Endodermal cell (in vitro differentiated cells): ENCODE data around the gene BBOX1. TPM values are rescaled to one million over a fixed set of nuclear protein-coding genes. Genes with fewer than 3 reads are reported as not detected.

Experiments
- DNase-seq: peaks from one replicate; pipeline ENCODE4 v3.0.0-alpha.2; 2017
- H3K27ac ChIP-seq: 2 replicates; pipeline ENCODE4 v1.5.1; 2013; ENCODE audit warnings: mild to moderate bottlenecking, low read depth, low read length, moderate library complexity
- H3K27me3 ChIP-seq: 2 replicates; pipeline ENCODE4 v1.6.1; 2013; ENCODE audit warnings: mild to moderate bottlenecking, low read length, moderate library complexity; ENCODE audit not compliant: insufficient read depth, control insufficient read depth, poor library complexity, severe bottlenecking
- H3K36me3 ChIP-seq: 2 replicates; pipeline ENCODE4 v1.7.0; 2013; ENCODE audit warnings: mild to moderate bottlenecking, low read length, moderate library complexity; ENCODE audit not compliant: control insufficient read depth, insufficient read depth
- H3K4me1 ChIP-seq: one replicate; pipeline ENCODE4 v1.7.0; 2013; ENCODE audit warnings: low read length; ENCODE audit not compliant: control insufficient read depth, insufficient read depth
- H3K4me3 ChIP-seq: 2 replicates; pipeline ENCODE4 v1.5.1; 2013; ENCODE audit warnings: mild to moderate bottlenecking, low read length, moderate library complexity
- H3K9ac ChIP-seq: 2 replicates; pipeline ENCODE4 v1.6.1; 2013; ENCODE audit warnings: mild to moderate bottlenecking, low read length, moderate library complexity; ENCODE audit not compliant: poor library complexity, severe bottlenecking; ENCODE audit errors: extremely low read depth
- H3K9me3 ChIP-seq: 2 replicates; pipeline ENCODE4 v1.6.1; 2013; ENCODE audit warnings: mild to moderate bottlenecking, low read length, moderate library complexity; ENCODE audit not compliant: control insufficient read depth
- H3K27ac Mint-ChIP-seq: 2 replicates; pipeline ENCODE4 v1.8.0; 2020; ENCODE audit warnings: mixed read lengths
- H3K27me3 Mint-ChIP-seq: 2 replicates; pipeline ENCODE4 v1.8.0; 2021; ENCODE audit warnings: mild to moderate bottlenecking, mixed read lengths; ENCODE audit not compliant: insufficient read depth
- H3K36me3 Mint-ChIP-seq: 2 replicates; pipeline ENCODE4 v1.8.0; 2020; ENCODE audit warnings: low read depth, mixed read lengths
- H3K4me1 Mint-ChIP-seq: 2 replicates; pipeline ENCODE4 v1.8.0; 2020; ENCODE audit warnings: mixed read lengths
- H3K4me3 Mint-ChIP-seq: 2 replicates; pipeline ENCODE4 v1.8.0; 2020; ENCODE audit warnings: mild to moderate bottlenecking, moderate library complexity, mixed read lengths
- H3K9me3 Mint-ChIP-seq: 2 replicates; pipeline ENCODE4 v1.8.0; 2020; ENCODE audit warnings: mild to moderate bottlenecking, mixed read lengths
- WGBS, 2 experiments: methylation state at CpG; one replicate each; pipeline versions ENCODE4 v1.1.5 to v1.1.7; 2013; ENCODE audit warnings: missing lambda C conversion rate in 2 of 2, mixed read lengths in 1 of 2; ENCODE audit not compliant: insufficient coverage in 1 of 2, insufficient read length in 1 of 2; 5-methylcytosine and 5-hydroxymethylcytosine counted together
- total RNA-seq, 2 donors: library from RNA; stranded (reverse); fragmentation: NEBNext Ultra II Directional in 1 of 2; extraction: Animal tissue kit (Norgen Biotek cat#: 25700) in 1 of 2; gene quantifications; 2 replicates in 1 of 2; 3 replicates in 1 of 2; pipeline ENCODE4 v1.2.1, GENCODE V29; 2021
- TF ChIP-seq, protein P1 (sequence below): fragments of 200-600 bp; sonication (generic); conservative IDR thresholded peaks from 2 replicates; pipeline ENCODE4 v1.5.0; 2021; ENCODE audit warnings: antibody characterized with exemption, mild to moderate bottlenecking

Gene BBOX1
- total RNA-seq, 2 donors from 2014 or later, result not detected

DNA sequence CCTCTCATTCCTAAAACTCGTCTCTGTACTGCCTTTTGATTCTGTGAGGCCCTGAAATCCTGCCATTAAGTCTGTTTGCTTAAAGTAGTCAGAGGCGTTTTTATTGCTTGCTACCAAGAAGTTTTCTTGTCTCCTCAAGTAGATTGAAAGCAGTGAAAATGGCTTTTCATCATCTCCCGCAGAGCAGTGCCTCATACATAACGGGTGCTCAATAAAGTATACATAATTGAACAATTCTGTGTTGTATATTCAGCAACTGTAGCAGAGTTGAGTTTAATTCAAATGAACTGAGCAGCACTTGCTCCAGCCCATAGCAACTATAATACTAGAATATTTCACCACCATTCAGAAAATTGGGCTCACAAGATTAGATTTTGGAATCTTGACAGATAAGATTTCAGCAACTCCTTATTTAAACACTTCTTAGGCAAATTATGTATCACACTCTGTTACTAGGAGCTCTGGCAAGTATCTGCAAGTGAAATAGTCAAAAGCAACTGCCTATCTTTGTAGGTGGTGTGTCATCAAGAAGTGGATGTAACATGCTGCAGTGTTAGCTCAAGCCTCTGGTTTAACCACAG lies 26.7 kb upstream of the BBOX1 start:
- Mint-ChIP-seq H3K4me1 (peaks cover 24% of the 10 kb centered on the region), H3K27me3 (no peaks in the 10 kb centered on the region), H3K4me3 (no peak overlapping the region), H3K27ac (no peak overlapping the region), H3K9me3 (no peaks in the 10 kb centered on the region), H3K36me3 (no peaks in the 10 kb centered on the region)
- 71 to 87% methylated on average over 3 to 4 of the region's 4 CpGs for WGBS, 2 experiments
- Histone ChIP-seq H3K27ac (peak overlapping the region; percentile 28), H3K4me3 (no peak overlapping the region), H3K9me3 (no peaks in the 10 kb centered on the region), H3K27me3 (no peaks in the 10 kb centered on the region), H3K4me1 (peaks cover 7% of the 10 kb centered on the region), H3K9ac (no peak overlapping the region), H3K36me3 (no peaks in the 10 kb centered on the region)
- TF ChIP-seq, protein P1, sequence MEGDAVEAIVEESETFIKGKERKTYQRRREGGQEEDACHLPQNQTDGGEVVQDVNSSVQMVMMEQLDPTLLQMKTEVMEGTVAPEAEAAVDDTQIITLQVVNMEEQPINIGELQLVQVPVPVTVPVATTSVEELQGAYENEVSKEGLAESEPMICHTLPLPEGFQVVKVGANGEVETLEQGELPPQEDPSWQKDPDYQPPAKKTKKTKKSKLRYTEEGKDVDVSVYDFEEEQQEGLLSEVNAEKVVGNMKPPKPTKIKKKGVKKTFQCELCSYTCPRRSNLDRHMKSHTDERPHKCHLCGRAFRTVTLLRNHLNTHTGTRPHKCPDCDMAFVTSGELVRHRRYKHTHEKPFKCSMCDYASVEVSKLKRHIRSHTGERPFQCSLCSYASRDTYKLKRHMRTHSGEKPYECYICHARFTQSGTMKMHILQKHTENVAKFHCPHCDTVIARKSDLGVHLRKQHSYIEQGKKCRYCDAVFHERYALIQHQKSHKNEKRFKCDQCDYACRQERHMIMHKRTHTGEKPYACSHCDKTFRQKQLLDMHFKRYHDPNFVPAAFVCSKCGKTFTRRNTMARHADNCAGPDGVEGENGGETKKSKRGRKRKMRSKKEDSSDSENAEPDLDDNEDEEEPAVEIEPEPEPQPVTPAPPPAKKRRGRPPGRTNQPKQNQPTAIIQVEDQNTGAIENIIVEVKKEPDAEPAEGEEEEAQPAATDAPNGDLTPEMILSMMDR, result no peak
- DNase-seq, result no peak

DNA sequence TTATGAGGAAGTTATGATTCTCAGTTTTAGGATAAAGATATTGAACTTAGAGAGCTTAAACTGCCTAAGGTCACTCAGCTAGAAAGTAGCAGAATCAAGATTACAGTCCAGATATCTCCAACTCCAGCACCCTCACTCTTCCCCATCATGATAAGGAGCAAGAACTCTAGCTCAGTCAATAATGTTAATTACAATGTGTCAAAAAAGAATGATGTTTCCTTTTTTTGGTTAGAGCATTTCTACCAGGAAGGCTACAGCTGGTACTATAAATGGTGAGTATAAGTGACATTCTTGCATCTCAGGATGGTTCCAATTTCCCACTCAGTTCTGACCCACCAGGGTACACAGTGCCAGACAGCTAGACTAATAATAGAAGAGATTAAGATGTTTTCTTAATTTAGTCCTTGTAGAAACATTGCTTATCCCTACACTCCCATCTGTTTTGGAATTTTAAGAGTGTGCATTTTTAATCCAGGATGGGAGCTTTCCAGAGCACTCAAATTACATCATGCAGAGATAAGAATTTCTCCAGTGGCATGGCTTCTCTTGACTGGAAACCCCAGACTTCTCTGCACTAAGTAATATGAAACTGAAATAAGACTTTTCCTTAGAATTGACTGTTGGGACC lies 21.6 kb upstream of the BBOX1 start:
- Histone ChIP-seq H3K27ac (no peak overlapping the region), H3K36me3 (no peaks in the 10 kb centered on the region), H3K9ac (no peak overlapping the region), H3K4me3 (no peak overlapping the region), H3K9me3 (no peaks in the 10 kb centered on the region), H3K4me1 (no peaks in the 10 kb centered on the region), H3K27me3 (no peaks in the 10 kb centered on the region)
- Mint-ChIP-seq H3K4me3 (no peak overlapping the region), H3K36me3 (no peaks in the 10 kb centered on the region), H3K27ac (no peak overlapping the region), H3K4me1 (peaks cover 3% of the 10 kb centered on the region), H3K27me3 (peaks cover 2% of the 10 kb centered on the region), H3K9me3 (no peaks in the 10 kb centered on the region)
- TF ChIP-seq, protein P1, result no peak
- no peak for DNase-seq

DNA sequence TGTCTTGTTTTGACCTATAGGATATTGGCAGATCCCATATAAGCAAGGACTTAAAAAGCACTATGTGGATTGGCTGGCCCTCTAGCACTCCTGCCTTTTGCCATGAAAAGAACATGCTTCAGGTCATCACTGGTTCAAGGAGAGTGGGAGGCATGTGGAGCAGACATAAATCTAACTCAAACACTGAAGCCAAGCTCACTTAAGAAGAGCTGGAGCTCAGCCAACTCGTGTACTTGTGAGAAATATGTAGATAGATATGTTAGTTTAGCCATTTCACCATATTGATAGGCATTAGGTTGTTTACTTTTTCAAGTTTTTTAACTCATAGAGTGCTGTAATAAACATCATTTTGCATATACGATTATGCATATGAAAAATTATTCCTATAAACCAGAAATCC lies 19.9 kb upstream of the BBOX1 start:
- no peak overlapping the region for H3K27ac ChIP-seq
- H3K4me3 ChIP-seq, result no peak overlapping the region
- Mint-ChIP-seq H3K9me3 (no peaks in the 10 kb centered on the region), H3K4me1 (no peaks in the 10 kb centered on the region), H3K27me3 (peaks cover 2% of the 10 kb centered on the region), H3K27ac (no peak overlapping the region), H3K36me3 (no peaks in the 10 kb centered on the region), H3K4me3 (no peak overlapping the region)
- TF ChIP-seq, protein P1, result no peak
- H3K9me3 ChIP-seq, result no peaks in the 10 kb centered on the region
- no peaks in the 10 kb centered on the region for H3K36me3 ChIP-seq
- H3K9ac ChIP-seq, result no peak overlapping the region
- 100% methylated on average over 1 to 2 of the region's 2 CpGs for WGBS, 2 experiments
- DNase-seq, result no peak
- H3K4me1 ChIP-seq, result no peaks in the 10 kb centered on the region
- no peaks in the 10 kb centered on the region for H3K27me3 ChIP-seq
